ENCODE data around the gene SRSF5.

GRCh38 chr14:69771136-69771535 lies 4.2 kb downstream of the SRSF5 start:
- no peak for TF ChIP-seq EZH2 (IDR thresholded peaks at IDR 0.05)
- TF ChIP-seq POLR2AphosphoS5 (IDR thresholded peaks at IDR 0.05; ENCODE audit: borderline replicate concordance, low read depth, low read length): no peak
